ENCODE data around the gene RBFOX2.

Gene RBFOX2

GRCh38 chr22:35697142-35697541, 331.5 kb downstream of the RBFOX2 start:
- no peak for DNase-seq (ENCODE audit: low read depth)

GRCh38 chr22:35695202-35695601, 333.4 kb downstream of the RBFOX2 start:
- DNase-seq (ENCODE audit: low read depth), result no peak

GRCh38 chr22:35690001-35690400, 338.6 kb downstream of the RBFOX2 start:
- no peak for DNase-seq (ENCODE audit: low read depth)

DNA sequence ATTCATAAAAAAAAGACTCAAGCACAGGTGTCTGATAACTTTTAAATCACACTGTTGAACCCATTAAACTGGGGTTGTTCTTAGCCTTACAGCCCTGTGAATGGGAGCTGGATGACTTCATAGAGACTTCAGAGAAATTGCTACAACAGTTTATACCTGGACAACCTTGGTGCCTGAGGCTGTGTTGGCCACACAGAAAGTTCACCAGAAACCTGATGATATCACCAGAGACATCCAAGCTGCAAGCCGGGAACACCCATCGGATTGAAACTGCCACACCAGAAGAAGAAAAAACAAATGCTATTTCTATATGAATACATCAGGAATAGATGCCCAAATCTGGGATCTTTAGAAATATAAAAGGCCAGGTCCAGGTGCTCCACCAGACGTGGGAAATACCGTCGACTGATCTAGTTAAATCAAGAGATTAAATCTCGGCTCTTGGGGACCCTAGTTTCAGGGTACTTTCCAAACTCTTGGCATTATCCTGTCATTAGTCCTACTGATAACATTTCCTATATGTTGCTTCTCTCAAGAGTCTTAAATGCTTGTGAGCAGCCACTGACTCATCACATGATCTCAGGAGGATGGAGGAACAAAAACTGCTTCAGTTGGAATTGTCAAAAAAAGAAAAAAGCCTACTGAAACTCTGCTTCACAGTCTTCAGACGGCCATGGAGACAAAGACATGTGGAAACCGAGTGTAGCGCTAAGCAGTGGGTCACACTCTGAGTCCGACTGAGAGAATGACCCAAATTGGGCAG, 339.5 kb downstream of the RBFOX2 start:
- DNase-seq (ENCODE audit: low read depth), result no peak
